AG09309 (cell line): ENCODE measurements around the gene RPL31.

Experiments
- DNase-seq: peaks from one replicate; pipeline ENCODE4 v3.0.0-alpha.2; 2010; ENCODE audit warnings: low read depth
- H3K4me3 ChIP-seq: 2 replicates; pipeline ENCODE4 v1.5.1; 2011; ENCODE audit warnings: mild to moderate bottlenecking, low read depth, low read length, moderate library complexity; ENCODE audit not compliant: control insufficient read depth
- TF ChIP-seq, protein P1 (sequence below): IDR thresholded peaks from 2 replicates; pipeline ENCODE4 v1.5.1; 2011; ENCODE audit warnings: mild to moderate bottlenecking, low read depth, low read length, inconsistent platforms; ENCODE audit not compliant: insufficient read depth, control insufficient read depth; ENCODE audit errors: missing control alignments

Gene RPL31

DNA sequence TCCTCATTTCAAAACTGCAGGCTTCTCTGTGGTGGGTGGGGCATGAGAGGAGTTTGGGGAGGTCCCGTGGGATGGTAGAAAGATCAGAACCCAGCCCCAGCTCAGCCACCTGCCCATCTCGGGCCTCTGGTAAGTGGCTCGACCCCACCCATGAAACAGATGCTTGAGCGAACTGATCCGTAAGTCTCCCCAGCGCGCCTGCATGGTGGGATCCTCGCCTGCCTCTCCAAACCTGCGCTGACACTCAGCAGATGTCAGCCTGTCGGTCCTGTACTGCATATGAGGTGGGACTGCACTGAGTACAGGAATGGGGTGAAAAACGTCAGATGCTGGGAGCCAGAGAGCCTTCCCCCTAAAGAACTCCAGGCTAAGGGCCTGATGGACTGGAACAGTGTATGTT lies 15.9 kb upstream of the RPL31 start:
- DNase-seq = no peak
- TF ChIP-seq, protein P1, sequence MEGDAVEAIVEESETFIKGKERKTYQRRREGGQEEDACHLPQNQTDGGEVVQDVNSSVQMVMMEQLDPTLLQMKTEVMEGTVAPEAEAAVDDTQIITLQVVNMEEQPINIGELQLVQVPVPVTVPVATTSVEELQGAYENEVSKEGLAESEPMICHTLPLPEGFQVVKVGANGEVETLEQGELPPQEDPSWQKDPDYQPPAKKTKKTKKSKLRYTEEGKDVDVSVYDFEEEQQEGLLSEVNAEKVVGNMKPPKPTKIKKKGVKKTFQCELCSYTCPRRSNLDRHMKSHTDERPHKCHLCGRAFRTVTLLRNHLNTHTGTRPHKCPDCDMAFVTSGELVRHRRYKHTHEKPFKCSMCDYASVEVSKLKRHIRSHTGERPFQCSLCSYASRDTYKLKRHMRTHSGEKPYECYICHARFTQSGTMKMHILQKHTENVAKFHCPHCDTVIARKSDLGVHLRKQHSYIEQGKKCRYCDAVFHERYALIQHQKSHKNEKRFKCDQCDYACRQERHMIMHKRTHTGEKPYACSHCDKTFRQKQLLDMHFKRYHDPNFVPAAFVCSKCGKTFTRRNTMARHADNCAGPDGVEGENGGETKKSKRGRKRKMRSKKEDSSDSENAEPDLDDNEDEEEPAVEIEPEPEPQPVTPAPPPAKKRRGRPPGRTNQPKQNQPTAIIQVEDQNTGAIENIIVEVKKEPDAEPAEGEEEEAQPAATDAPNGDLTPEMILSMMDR = no peak
- no peak overlapping the region for H3K4me3 ChIP-seq

DNA sequence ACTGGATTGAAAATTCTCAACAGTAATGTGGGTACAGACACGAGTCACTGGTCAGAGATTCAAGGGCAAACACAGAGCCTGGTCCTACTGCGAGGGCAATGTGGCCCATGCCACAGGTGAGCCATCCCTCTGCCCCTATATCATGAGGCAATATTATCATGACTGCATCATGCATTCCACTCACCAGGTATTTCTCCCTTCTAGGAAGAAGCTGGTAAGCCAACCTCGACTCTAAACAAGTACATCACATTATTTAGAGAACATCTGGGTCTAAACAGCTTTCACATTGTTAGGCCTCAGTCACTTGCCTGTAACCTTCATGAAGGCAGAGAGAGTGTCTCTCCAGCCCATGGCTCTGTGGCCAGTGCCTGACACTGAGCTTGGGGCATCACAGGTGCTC lies 14.6 kb upstream of the RPL31 start:
- DNase-seq = no peak
- TF ChIP-seq, protein P1 = no peak
- no peak overlapping the region for H3K4me3 ChIP-seq

DNA sequence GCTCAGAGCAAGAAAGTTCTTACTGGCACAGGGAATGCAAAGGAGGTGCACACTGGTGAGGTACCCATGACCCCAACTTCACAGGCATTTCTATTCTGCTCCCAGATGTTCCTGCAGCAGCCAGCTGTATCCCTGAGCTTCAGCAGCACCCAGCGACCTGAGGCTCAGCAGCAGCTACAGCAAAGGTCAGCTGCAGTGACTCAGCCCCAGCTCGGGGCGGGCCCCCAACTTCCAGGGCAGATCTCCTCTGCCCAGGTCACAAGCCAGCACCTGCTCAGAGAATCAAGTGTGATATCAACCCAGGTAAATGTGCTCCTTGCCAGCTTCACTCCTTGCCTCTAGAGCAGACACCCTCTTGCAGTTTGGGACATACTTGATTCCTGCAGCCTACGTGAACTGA lies 14.1 kb upstream of the RPL31 start:
- no peak for DNase-seq
- H3K4me3 ChIP-seq = no peak overlapping the region
- TF ChIP-seq, protein P1 = no peak

DNA sequence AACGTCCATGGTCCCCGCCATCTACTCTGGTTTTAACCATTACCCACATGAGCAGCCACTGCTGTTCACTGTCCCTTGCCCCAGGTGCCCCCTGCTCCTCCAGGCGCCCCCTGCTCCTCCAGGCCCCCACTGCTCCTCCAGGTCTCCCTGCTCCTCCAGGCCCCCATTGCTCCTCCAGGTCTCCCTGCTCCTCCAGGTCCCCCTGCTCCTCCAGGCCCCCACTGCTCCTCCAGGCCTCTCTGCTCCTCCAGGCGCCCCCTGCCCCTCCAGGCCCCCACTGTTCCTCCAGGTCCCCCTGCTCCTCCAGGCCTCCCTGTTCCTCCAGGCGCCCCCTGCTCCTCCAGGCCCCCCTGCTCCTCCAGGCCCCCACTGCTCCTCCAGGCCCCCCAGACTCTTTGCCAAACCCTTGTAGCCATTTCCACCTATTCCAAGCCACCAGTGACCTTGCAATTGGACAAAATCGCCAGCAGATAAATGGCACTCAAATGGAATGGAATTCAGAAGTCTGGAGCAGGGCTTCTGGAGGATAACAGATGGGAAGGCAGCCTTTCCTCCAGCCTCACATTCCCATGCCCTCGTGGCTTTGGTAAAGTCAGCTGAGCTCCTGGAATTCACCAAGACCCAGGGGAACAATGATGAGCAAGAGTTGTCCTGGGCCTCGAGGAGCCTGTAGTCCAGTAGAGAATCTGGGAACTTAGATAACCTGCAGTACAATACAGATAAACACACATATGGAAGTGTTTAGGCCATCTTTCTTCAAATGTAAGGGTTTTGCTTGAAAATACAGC lies 13.3 kb upstream of the RPL31 start:
- no peak overlapping the region for H3K4me3 ChIP-seq
- TF ChIP-seq, protein P1 = no peak
- no peak for DNase-seq

DNA sequence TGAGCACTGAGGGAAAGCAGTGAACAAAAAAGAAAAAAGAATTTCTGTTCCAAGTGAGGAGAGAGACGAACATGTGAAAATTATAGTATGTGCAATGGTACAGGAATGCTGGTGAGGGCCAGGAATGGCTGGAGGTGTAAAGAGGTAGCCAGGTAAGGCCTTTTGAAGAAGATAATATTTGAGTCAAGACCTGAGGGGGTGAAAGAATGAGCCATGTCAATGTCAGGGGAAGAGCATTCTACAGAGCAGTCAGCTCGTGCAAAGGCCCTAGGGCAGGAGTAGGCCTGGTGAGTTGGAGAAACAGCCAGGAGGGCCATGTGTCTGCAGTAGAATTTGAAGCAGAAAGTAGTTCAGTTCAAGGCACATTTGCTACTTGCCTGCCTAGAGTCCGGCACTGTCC lies 12.4 kb upstream of the RPL31 start:
- TF ChIP-seq, protein P1 = no peak
- no peak overlapping the region for H3K4me3 ChIP-seq
- no peak for DNase-seq

DNA sequence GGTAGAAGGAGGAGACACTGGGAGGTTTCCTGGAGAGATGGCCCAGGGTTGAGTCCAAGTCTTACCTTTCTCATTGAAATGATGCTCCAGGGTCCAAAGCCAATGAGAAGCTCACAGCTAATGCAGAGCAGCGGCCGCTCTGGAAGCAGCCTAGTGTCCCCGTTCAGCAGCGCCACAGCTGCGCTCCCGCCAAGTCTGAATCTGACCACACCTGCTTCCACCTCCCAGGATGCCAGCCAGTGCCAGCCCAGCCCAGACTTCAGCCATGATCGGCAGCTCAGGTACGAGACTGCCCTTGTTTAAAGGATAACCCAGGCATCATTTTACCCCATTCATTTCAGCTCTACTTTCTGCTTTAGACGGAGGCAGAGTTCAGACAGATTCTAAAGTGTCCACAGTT lies 11.9 kb upstream of the RPL31 start:
- TF ChIP-seq, protein P1 = no peak
- no peak overlapping the region for H3K4me3 ChIP-seq
- no peak for DNase-seq
